ENCODE measurements around the gene FBN2.

FBN2 gene

DNA sequence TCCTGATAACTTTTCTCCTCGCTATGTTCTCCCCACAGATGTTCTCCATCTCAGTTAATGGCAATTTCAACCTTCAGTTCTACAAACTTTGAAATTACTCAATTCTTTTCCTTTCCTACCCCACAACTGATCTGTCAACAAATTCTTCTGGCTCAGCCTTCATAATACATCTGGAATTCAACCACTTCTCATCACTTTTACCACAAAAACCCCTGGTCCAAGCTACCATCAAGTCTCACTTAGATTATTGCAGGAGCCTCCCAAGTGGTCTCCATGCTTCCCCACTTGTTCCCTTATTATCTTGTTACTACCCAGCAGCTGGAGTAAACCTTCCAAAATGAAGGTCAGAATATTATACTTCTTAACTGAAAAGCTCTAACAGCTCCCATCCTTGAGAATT, 110.1 kb downstream of the FBN2 start:
- Histone ChIP-seq H3K9ac (ENCODE audit: low read depth, low read length) (no peak overlapping the region), H4K20me1 (ENCODE audit: insufficient read depth, low read length) (no peaks in the 10 kb centered on the region), H2AFZ (ENCODE audit: low read depth, low read length) (no peak overlapping the region), H3K27ac (ENCODE audit: low read length) (no peak overlapping the region), H3K27me3 (ENCODE audit: insufficient read depth, low read length, poor library complexity) (no peaks in the 10 kb centered on the region), H3K4me3 (ENCODE audit: low read depth in 1 of 2, low read length in 2 of 2) (no peak overlapping the region), H3K36me3 (ENCODE audit: insufficient read depth, low read length) (no peaks in the 10 kb centered on the region), H3K4me2 (ENCODE audit: insufficient read depth, low read length) (no peak overlapping the region), H3K79me2 (ENCODE audit: insufficient read depth, low read length) (no peaks in the 10 kb centered on the region), H3K4me1 (ENCODE audit: insufficient read depth, low read length) (no peaks in the 10 kb centered on the region), H3K9me3 (ENCODE audit: insufficient read depth, low read length, severe bottlenecking) (no peaks in the 10 kb centered on the region)
- TF ChIP-seq EZH2 (IDR thresholded peaks at IDR 0.05; ENCODE audit: borderline replicate concordance, low read depth, low read length, severe bottlenecking) = no peak
- TF ChIP-seq, protein P1, sequence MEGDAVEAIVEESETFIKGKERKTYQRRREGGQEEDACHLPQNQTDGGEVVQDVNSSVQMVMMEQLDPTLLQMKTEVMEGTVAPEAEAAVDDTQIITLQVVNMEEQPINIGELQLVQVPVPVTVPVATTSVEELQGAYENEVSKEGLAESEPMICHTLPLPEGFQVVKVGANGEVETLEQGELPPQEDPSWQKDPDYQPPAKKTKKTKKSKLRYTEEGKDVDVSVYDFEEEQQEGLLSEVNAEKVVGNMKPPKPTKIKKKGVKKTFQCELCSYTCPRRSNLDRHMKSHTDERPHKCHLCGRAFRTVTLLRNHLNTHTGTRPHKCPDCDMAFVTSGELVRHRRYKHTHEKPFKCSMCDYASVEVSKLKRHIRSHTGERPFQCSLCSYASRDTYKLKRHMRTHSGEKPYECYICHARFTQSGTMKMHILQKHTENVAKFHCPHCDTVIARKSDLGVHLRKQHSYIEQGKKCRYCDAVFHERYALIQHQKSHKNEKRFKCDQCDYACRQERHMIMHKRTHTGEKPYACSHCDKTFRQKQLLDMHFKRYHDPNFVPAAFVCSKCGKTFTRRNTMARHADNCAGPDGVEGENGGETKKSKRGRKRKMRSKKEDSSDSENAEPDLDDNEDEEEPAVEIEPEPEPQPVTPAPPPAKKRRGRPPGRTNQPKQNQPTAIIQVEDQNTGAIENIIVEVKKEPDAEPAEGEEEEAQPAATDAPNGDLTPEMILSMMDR (IDR thresholded peaks at IDR 0.05; ENCODE audit: borderline replicate concordance, extremely low read depth, low read length, poor library complexity, severe bottlenecking) = no peak
- ATAC-seq (ENCODE audit: insufficient read depth, low read depth) (no peak), DNase-seq (no peak)

DNA sequence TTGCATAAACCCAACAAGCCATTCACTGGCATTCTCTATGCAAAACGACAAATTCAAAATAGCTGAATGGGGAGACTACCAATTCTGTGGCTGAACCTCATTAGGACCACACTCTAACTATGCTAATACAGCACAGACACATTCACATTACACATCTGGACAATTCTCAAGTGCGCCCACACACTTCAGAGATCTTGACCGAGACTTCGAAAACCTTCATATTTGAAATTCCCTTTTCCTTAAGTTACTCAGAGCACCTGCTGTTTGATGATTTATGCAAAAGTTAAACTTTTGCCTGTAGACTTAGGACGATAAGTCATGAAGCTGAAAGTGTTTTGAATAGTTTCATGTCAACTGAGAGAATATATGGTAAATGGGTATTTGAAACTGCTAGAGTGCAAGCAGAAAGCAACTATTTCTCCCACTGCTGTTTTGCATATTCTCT, 111.9 kb downstream of the FBN2 start:
- H3K4me3 ChIP-seq (ENCODE audit: low read depth in 1 of 2, low read length in 2 of 2) = no peak overlapping the region
- H3K79me2 ChIP-seq (ENCODE audit: insufficient read depth, low read length) = no peaks in the 10 kb centered on the region
- no peak for TF ChIP-seq EZH2 (IDR thresholded peaks at IDR 0.05; ENCODE audit: borderline replicate concordance, low read depth, low read length, severe bottlenecking)
- TF ChIP-seq, protein P1 (IDR thresholded peaks at IDR 0.05; ENCODE audit: borderline replicate concordance, extremely low read depth, low read length, poor library complexity, severe bottlenecking) = no peak
- no peak overlapping the region for H3K27ac ChIP-seq (ENCODE audit: low read length)
- no peak overlapping the region for H3K4me2 ChIP-seq (ENCODE audit: insufficient read depth, low read length)
- no peak overlapping the region for H3K9ac ChIP-seq (ENCODE audit: low read depth, low read length)
- H2AFZ ChIP-seq (ENCODE audit: low read depth, low read length) = no peak overlapping the region
- H3K27me3 ChIP-seq (ENCODE audit: insufficient read depth, low read length, poor library complexity) = no peaks in the 10 kb centered on the region
- H4K20me1 ChIP-seq (ENCODE audit: insufficient read depth, low read length) = no peaks in the 10 kb centered on the region
- no peaks in the 10 kb centered on the region for H3K36me3 ChIP-seq (ENCODE audit: insufficient read depth, low read length)
- DNase-seq (no peak), ATAC-seq (ENCODE audit: insufficient read depth, low read depth) (no peak)
- H3K4me1 ChIP-seq (ENCODE audit: insufficient read depth, low read length) = no peaks in the 10 kb centered on the region
- no peaks in the 10 kb centered on the region for H3K9me3 ChIP-seq (ENCODE audit: insufficient read depth, low read length, severe bottlenecking)

DNA sequence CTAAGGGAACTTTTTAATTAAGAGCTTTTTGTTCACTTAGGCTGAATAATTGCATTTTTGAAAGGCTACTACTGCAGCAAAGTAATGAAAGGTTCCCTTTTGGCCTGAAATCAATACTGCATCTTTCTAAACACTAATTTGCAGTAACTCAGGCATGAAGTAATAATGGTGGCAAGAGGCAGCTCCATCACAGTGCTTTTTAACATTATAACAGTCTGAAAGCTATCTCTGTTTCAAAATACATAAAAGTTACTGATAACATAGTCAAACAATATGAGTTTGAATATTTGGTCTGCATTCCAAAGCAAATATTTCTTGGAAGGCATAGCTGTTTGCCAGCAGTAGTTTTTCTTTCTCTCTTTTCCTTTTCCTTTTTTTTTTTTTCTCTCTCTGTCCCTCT, 113.4 kb downstream of the FBN2 start:
- Histone ChIP-seq H3K4me1 (ENCODE audit: insufficient read depth, low read length) (no peaks in the 10 kb centered on the region), H3K36me3 (ENCODE audit: insufficient read depth, low read length) (no peaks in the 10 kb centered on the region), H4K20me1 (ENCODE audit: insufficient read depth, low read length) (no peaks in the 10 kb centered on the region), H2AFZ (ENCODE audit: low read depth, low read length) (no peak overlapping the region), H3K27me3 (ENCODE audit: insufficient read depth, low read length, poor library complexity) (no peaks in the 10 kb centered on the region), H3K9me3 (ENCODE audit: insufficient read depth, low read length, severe bottlenecking) (no peaks in the 10 kb centered on the region), H3K27ac (ENCODE audit: low read length) (no peak overlapping the region), H3K4me2 (ENCODE audit: insufficient read depth, low read length) (no peak overlapping the region), H3K79me2 (ENCODE audit: insufficient read depth, low read length) (no peaks in the 10 kb centered on the region), H3K4me3 (ENCODE audit: low read depth in 1 of 2, low read length in 2 of 2) (no peak overlapping the region), H3K9ac (ENCODE audit: low read depth, low read length) (no peak overlapping the region)
- ATAC-seq (ENCODE audit: insufficient read depth, low read depth) = no peak
- DNase-seq = no peak
- TF ChIP-seq, protein P1 (IDR thresholded peaks at IDR 0.05; ENCODE audit: borderline replicate concordance, extremely low read depth, low read length, poor library complexity, severe bottlenecking) = no peak
- no peak for TF ChIP-seq EZH2 (IDR thresholded peaks at IDR 0.05; ENCODE audit: borderline replicate concordance, low read depth, low read length, severe bottlenecking)

DNA sequence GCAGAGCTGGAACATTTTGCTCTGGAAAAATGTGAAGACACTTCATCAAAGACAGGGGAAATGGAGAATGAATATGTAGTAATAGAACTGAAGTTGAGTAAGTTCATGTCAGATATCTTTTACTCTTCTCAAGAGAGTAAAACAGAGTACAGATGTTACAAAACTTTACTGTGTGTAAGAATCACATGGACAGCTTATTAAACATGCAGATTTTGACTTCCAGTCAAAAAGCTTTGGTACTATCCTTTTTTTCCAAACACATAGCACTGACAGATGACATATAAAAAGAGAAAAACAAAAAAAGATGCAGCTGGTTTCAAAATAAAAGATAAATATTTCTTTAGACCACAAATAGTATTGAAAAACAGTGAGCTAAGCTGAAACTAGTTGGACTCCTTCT, 115.4 kb downstream of the FBN2 start:
- Histone ChIP-seq H3K27me3 (ENCODE audit: insufficient read depth, low read length, poor library complexity) (no peaks in the 10 kb centered on the region), H4K20me1 (ENCODE audit: insufficient read depth, low read length) (no peaks in the 10 kb centered on the region), H3K4me1 (ENCODE audit: insufficient read depth, low read length) (no peaks in the 10 kb centered on the region), H3K36me3 (ENCODE audit: insufficient read depth, low read length) (no peaks in the 10 kb centered on the region), H3K79me2 (ENCODE audit: insufficient read depth, low read length) (no peaks in the 10 kb centered on the region), H3K4me3 (ENCODE audit: low read depth in 1 of 2, low read length in 2 of 2) (no peak overlapping the region), H3K9me3 (ENCODE audit: insufficient read depth, low read length, severe bottlenecking) (no peaks in the 10 kb centered on the region), H3K4me2 (ENCODE audit: insufficient read depth, low read length) (no peak overlapping the region), H3K9ac (ENCODE audit: low read depth, low read length) (no peak overlapping the region), H3K27ac (ENCODE audit: low read length) (no peak overlapping the region), H2AFZ (ENCODE audit: low read depth, low read length) (no peak overlapping the region)
- ATAC-seq (ENCODE audit: insufficient read depth, low read depth) = no peak
- no peak for DNase-seq
- no peak for TF ChIP-seq EZH2 (IDR thresholded peaks at IDR 0.05; ENCODE audit: borderline replicate concordance, low read depth, low read length, severe bottlenecking)
- TF ChIP-seq, protein P1 (IDR thresholded peaks at IDR 0.05; ENCODE audit: borderline replicate concordance, extremely low read depth, low read length, poor library complexity, severe bottlenecking) = no peak

All from DND-41 (cell line).